D341Med (cell line): ENCODE results near the gene NRSN2.
A peak's percentile ranks its signal among the peaks of the same experiment; 100 is the strongest.

Source experiments
- DNase-seq: peaks from one replicate; pipeline ENCODE4 v3.0.0; 2012; ENCODE audit warnings: low spot score

NRSN2 gene

GRCh38 chr20:346640-347316, at the start of gene NRSN2:
Gene NRSN2, plus strand, starts transcription at chr20:347111. Its CDS starts 2,533 bp downstream, at chr20:349644.
- peak; percentile 91 for DNase-seq

GRCh38 chr20:297925-298775, 48.8 kb upstream of the NRSN2 start:
- peak; percentile 50 for DNase-seq

- DNase-seq = no peak
These were observed 48.0 kb upstream of the NRSN2 start for GRCh38 chr20:298776-299391.

- DNase-seq = no peak
These were observed 46.4 kb upstream of the NRSN2 start for GRCh38 chr20:300345-300990.

GRCh38 chr20:301886-302848, 44.7 kb upstream of the NRSN2 start:
- no peak for DNase-seq

GRCh38 chr20:305745-306144, 41.2 kb upstream of the NRSN2 start:
- no peak for DNase-seq

GRCh38 chr20:308427-309038, 38.4 kb upstream of the NRSN2 start:
- no peak for DNase-seq

- DNase-seq = no peak
These were observed 37.5 kb upstream of the NRSN2 start for GRCh38 chr20:309306-309840.

GRCh38 chr20:309841-310644, 36.9 kb upstream of the NRSN2 start:
- DNase-seq = peak; percentile 64

GRCh38 chr20:310645-311044, 36.3 kb upstream of the NRSN2 start:
- DNase-seq = no peak

- no peak for DNase-seq
These were observed 35.3 kb upstream of the NRSN2 start for GRCh38 chr20:311609-312008.

- no peak for DNase-seq
These were observed 34.8 kb upstream of the NRSN2 start for GRCh38 chr20:312067-312466.

- DNase-seq = no peak
These were observed 34.0 kb upstream of the NRSN2 start for GRCh38 chr20:312866-313265.

GRCh38 chr20:313402-313801, 33.5 kb upstream of the NRSN2 start:
- no peak for DNase-seq

- DNase-seq = no peak
These were observed 33.0 kb upstream of the NRSN2 start for GRCh38 chr20:313948-314347.

GRCh38 chr20:316316-317068, 30.4 kb upstream of the NRSN2 start:
- DNase-seq = peak; percentile 57

- DNase-seq = peak; percentile 94
These were observed 22.5 kb upstream of the NRSN2 start for GRCh38 chr20:324177-325044.
